Transverse colon (tissue), 4 donors: ENCODE results near the gene ACVR1C. TPM values are rescaled to one million over a fixed set of nuclear protein-coding genes. Genes with fewer than 3 reads are reported as not detected.

Experiments
- DNase-seq: peaks from one replicate; pipeline ENCODE4 v3.0.0-alpha.2; 2019
- H3K27ac ChIP-seq, 4 donors: fragments of 200-600 bp; sonication (generic); 2 replicates each; pipeline ENCODE4 v1.5.1; 2016 to 2018; ENCODE audit warnings: inconsistent platforms in 4 of 4
- H3K27me3 ChIP-seq: fragments of 200-600 bp; sonication (generic); 2 replicates; pipeline ENCODE4 v1.5.1; 2017; ENCODE audit warnings: inconsistent platforms
- H3K36me3 ChIP-seq, 4 donors: fragments of 200-600 bp; sonication (generic); 2 replicates each; pipeline ENCODE4 v1.5.1; 2017 to 2019; ENCODE audit warnings: inconsistent platforms in 4 of 4
- H3K4me1 ChIP-seq, 4 donors: fragments of 200-600 bp; sonication (generic); 2 replicates each; pipeline ENCODE4 v1.5.1; 2017 to 2020; ENCODE audit warnings: inconsistent platforms in 4 of 4
- H3K4me3 ChIP-seq, 4 donors: fragments of 200-600 bp; sonication (generic); 1 replicate in 1 of 4; 2 replicates in 3 of 4; pipeline versions ENCODE4 v1.5.1 to v1.6.1; 2017 to 2019; ENCODE audit warnings: inconsistent platforms in 4 of 4
- H3K9me3 ChIP-seq, 2 donors: fragments of 200-600 bp; sonication (generic); 2 replicates each; pipeline ENCODE4 v1.5.1; 2017 to 2019; ENCODE audit warnings: inconsistent platforms in 2 of 2
- EP300 ChIP-seq: sonication (generic); formaldehyde crosslinking; IDR thresholded peaks from one replicate; pipeline ENCODE4 v1.6.1; 2017; ENCODE audit warnings: antibody characterized with exemption, low read depth
- POLR2A ChIP-seq: fragments of 450-650 bp; IDR thresholded peaks from one replicate; pipeline ENCODE4 v1.6.1; 2016; ENCODE audit warnings: antibody characterized with exemption, mild to moderate bottlenecking, moderate library complexity
- POLR2AphosphoS5 ChIP-seq, 3 donors: sonication (generic); formaldehyde crosslinking; IDR thresholded peaks; one replicate each; pipeline ENCODE4 v1.6.1; 2016; ENCODE audit warnings: antibody characterized with exemption in 3 of 3
- WGBS, 2 donors: methylation state at CpG; one replicate each; pipeline ENCODE4 v1.1.5; 2018; ENCODE audit warnings: low coverage in 1 of 2; 5-methylcytosine and 5-hydroxymethylcytosine counted together
- in situ Hi-C, 4 donors: fragments of 200-750 bp; cut with MboI; loops; one replicate each; pipeline versions ENCODE4 v1.15.0 to v1.15.1; 2017; ENCODE audit warnings: low sequenced_read_pairs in 3 of 4, low pct_ligation_motif_present in 1 of 4, low pct_unique_long_range_greater_than_20kb in 1 of 4
- intact Hi-C: fragments of 100-400 bp; cut with DNase I; formaldehyde crosslinking; loops from one replicate; pipeline ENCODE4 v1.15.1; 2023; ENCODE audit warnings: low total_unique reads
- total RNA-seq, 4 donors: library from RNA; depleted of rRNA; stranded (reverse); fragments of >200 nt; gene quantifications; one replicate each; pipeline ENCODE4 v1.1.0, GENCODE V29; 2016
- TF ChIP-seq, protein P1 (sequence below), 5 experiments: fragments of 200-600 bp in 3 of 5; fragments of 450-650 bp in 2 of 5; sonication (generic) in 3 of 5; IDR thresholded peaks; 1 replicate in 2 of 5; 2 replicates in 3 of 5; pipeline ENCODE4 v1.5.1; 2016 to 2017; ENCODE audit warnings: antibody characterized with exemption in 5 of 5, inconsistent platforms in 3 of 5, mild to moderate bottlenecking in 2 of 5, moderate library complexity in 1 of 5

Gene ACVR1C
- total RNA-seq, 4 donors from 2014 or later, result 8.2 to 13.7 (median 11.9) TPM

DNA sequence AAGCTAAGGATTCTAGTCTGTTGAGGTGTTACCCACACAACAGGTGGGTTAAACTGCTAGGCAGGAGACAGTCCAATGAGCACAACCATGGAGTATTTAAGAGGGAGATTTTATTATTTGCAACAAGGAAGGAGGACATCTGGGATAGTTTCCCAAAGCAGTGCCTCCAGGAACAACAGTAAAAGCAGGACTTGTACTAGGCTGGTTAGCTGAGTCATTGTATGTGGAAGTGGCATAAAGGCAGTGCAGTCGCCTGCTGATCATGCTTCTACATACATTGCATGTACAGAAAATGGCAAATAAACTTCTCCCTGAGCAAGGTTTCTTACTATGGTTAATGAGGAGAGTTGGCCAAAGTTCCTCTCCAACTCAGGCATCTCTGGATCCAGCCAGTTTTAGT lies 138.7 kb downstream of the ACVR1C start:
- Histone ChIP-seq H3K36me3 (no peaks in the 10 kb centered on the region), H3K27me3 (no peaks in the 10 kb centered on the region), H3K27ac (no peak overlapping the region), H3K4me3 (no peak overlapping the region), H3K9me3 (no peaks in the 10 kb centered on the region), H3K4me1 (peaks cover 0 to 5% (median 3%) of the 10 kb centered on the region in 4 donors)
- TF ChIP-seq POLR2AphosphoS5 (IDR thresholded peaks at IDR 0.05) (no peak), POLR2A (no peak), EP300 (no peak)
- TF ChIP-seq, protein P1, sequence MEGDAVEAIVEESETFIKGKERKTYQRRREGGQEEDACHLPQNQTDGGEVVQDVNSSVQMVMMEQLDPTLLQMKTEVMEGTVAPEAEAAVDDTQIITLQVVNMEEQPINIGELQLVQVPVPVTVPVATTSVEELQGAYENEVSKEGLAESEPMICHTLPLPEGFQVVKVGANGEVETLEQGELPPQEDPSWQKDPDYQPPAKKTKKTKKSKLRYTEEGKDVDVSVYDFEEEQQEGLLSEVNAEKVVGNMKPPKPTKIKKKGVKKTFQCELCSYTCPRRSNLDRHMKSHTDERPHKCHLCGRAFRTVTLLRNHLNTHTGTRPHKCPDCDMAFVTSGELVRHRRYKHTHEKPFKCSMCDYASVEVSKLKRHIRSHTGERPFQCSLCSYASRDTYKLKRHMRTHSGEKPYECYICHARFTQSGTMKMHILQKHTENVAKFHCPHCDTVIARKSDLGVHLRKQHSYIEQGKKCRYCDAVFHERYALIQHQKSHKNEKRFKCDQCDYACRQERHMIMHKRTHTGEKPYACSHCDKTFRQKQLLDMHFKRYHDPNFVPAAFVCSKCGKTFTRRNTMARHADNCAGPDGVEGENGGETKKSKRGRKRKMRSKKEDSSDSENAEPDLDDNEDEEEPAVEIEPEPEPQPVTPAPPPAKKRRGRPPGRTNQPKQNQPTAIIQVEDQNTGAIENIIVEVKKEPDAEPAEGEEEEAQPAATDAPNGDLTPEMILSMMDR (IDR thresholded peaks at IDR 0.05), result no peak
- intact Hi-C loops, result loop anchor here (10.0 kb wide), 1 partner anchor 525 kb away; no protein-coding TSS in a partner anchor
- in situ Hi-C loops, result loop anchor here (10.0 to 25.0 kb wide), 4 partner anchors 153 to 525 kb away; partner anchors contain the start of gene ERMN (in 1 of the 4)
- no peak for DNase-seq
- WGBS, 2 donors, result 40 to 55% methylated on average over 1 of the region's 1 CpG

DNA sequence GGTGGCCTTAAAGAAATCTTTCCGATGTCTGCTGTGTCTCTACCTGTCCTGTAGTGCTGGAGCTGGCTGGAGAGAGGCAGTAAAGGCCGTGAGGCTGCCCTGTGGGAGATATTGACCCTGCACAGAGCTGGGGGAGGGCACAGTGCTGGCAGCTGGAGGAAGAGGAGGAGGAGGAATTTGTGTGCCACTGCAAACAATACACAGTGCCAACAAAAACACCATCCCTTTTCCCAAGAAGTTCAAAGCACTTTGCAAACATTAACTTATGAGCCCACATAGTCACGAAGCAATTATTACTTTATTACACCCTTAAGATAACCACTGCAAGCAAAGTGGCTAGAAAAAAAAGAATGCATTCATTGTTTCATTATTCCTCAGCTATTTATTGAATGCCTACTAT lies 139.8 kb downstream of the ACVR1C start:
- no peak for TF ChIP-seq POLR2A
- TF ChIP-seq EP300, result no peak
- peak in 1 of 3 donors; percentile 40 for TF ChIP-seq POLR2AphosphoS5 (IDR thresholded peaks at IDR 0.05)
- TF ChIP-seq, protein P1 (IDR thresholded peaks at IDR 0.05), result no peak
- H3K36me3 ChIP-seq, result no peaks in the 10 kb centered on the region
- no peak overlapping the region for H3K4me3 ChIP-seq
- 33 to 50% methylated on average over 2 to 3 of the region's 3 CpGs for WGBS, 2 donors
- in situ Hi-C loops (loop anchor here (10.0 to 25.0 kb wide), 3 partner anchors 152 to 523 kb away; partner anchors contain the start of gene ERMN (in 1 of the 4)), intact Hi-C loops (no loop called here)
- H3K9me3 ChIP-seq, result no peaks in the 10 kb centered on the region
- DNase-seq, result peak; percentile 51
- H3K4me1 ChIP-seq, result peaks cover 0 to 5% (median 3%) of the 10 kb centered on the region in 4 donors
- H3K27me3 ChIP-seq, result no peaks in the 10 kb centered on the region
- peak overlapping the region in 1 of 4 donors; percentile 26 for H3K27ac ChIP-seq

DNA sequence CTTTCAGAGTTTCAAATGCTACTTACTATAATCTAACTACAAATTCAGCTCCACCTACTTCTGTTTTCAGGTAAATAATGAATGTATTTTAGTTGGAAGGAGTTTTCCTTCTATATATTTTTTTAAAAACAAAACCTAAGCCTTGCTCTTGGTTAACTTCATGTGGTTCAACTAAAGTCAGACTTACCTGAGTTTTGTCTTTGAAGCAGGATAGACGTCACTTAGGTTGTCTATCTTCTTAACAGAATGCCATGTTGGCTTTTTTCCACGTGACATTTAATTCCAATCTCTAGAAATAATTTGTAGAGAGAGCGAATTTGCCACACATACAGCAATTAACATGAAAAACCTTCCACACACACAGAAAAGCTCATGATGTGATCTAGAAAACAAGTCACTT lies 140.9 kb downstream of the ACVR1C start:
- H3K36me3 ChIP-seq, result no peaks in the 10 kb centered on the region
- 69 to 78% methylated on average over 3 of the region's 3 CpGs for WGBS, 2 donors
- H3K9me3 ChIP-seq, result no peaks in the 10 kb centered on the region
- H3K27ac ChIP-seq, result no peak overlapping the region
- DNase-seq, result no peak
- H3K4me1 ChIP-seq, result peaks cover 0 to 5% (median 3%) of the 10 kb centered on the region in 4 donors
- intact Hi-C loops, result no loop called here
- TF ChIP-seq EP300 (no peak), POLR2A (no peak), POLR2AphosphoS5 (IDR thresholded peaks at IDR 0.05) (no peak)
- TF ChIP-seq, protein P1 (IDR thresholded peaks at IDR 0.05), result no peak
- H3K27me3 ChIP-seq, result no peaks in the 10 kb centered on the region
- in situ Hi-C loops, result loop anchor here (10.0 to 25.0 kb wide), 3 partner anchors 150 to 525 kb away; partner anchors contain the start of gene ERMN (in 1 of the 4)
- H3K4me3 ChIP-seq, result no peak overlapping the region

DNA sequence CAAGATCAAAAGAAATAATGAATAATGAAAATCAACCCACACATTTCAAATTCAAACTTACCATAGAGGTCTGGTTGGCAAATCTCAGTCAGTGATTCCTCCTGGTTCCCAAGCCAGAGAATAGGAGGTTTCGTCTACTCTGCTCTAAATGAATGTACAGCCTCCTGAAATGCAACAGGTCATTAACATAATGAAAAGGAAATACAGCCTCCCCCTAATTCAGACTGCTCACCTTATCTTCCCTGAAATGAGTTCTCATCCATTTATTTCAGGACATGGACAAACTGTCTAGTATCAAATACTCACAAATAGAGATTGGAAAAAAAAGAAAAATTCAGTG lies 141.4 kb downstream of the ACVR1C start:
- H3K9me3 ChIP-seq, result no peaks in the 10 kb centered on the region
- H3K27ac ChIP-seq, result no peak overlapping the region
- no peak overlapping the region for H3K4me3 ChIP-seq
- H3K27me3 ChIP-seq, result no peaks in the 10 kb centered on the region
- no peak for DNase-seq
- 80 to 82% methylated on average over 1 of the region's 1 CpG for WGBS, 2 donors
- peaks cover 0 to 5% (median 3%) of the 10 kb centered on the region in 4 donors for H3K4me1 ChIP-seq
- intact Hi-C loops, result no loop called here
- in situ Hi-C loops, result loop anchor here (10.0 to 25.0 kb wide), 3 partner anchors 150 to 525 kb away; partner anchors contain the start of gene ERMN (in 1 of the 4)
- TF ChIP-seq EP300 (no peak), POLR2A (no peak), POLR2AphosphoS5 (IDR thresholded peaks at IDR 0.05) (no peak)
- TF ChIP-seq, protein P1 (IDR thresholded peaks at IDR 0.05), result no peak
- no peaks in the 10 kb centered on the region for H3K36me3 ChIP-seq
